GM12864 (cell line): ENCODE results near the gene PRRT3.
"Not testable (repeated sequence)": the region's sequence is repeated elsewhere in the genome, so short reads cannot be mapped to it uniquely, and the experiment has no call there.

Source experiments
- DNase-seq: peaks from one replicate; pipeline ENCODE4 v3.0.0-alpha.2; 2011; ENCODE audit warnings: low read depth
- H3K4me3 ChIP-seq: 2 replicates; pipeline ENCODE4 v1.5.1; 2011; ENCODE audit warnings: mild to moderate bottlenecking, low read depth, low read length, control low read depth
- TF ChIP-seq, protein P1 (sequence below): IDR thresholded peaks from 2 replicates; pipeline ENCODE4 v1.5.1; 2011; ENCODE audit warnings: low read depth, mild to moderate bottlenecking, moderate library complexity, low read length, control low read depth, inconsistent platforms; ENCODE audit errors: missing control alignments

Gene PRRT3

DNA sequence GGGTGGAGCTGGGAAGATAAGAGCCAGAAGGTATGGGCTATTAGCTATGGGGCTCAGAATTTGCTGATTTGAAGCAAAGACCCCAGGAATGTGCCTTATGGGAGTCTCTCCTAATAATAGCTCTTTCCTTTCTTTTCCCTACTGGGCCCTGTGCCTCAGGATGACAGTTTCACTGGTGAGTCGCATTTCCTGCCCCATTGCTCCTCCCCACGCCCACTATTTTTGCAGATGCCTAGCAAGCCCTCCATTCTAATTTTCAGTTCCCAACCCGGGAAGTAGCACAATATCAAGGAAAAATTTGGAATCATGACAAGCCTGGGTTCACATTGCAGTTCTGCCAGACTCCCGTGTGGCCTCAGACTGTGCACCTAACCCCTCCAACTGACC is 49.0 kb downstream of the PRRT3 start:
- TF ChIP-seq, protein P1, sequence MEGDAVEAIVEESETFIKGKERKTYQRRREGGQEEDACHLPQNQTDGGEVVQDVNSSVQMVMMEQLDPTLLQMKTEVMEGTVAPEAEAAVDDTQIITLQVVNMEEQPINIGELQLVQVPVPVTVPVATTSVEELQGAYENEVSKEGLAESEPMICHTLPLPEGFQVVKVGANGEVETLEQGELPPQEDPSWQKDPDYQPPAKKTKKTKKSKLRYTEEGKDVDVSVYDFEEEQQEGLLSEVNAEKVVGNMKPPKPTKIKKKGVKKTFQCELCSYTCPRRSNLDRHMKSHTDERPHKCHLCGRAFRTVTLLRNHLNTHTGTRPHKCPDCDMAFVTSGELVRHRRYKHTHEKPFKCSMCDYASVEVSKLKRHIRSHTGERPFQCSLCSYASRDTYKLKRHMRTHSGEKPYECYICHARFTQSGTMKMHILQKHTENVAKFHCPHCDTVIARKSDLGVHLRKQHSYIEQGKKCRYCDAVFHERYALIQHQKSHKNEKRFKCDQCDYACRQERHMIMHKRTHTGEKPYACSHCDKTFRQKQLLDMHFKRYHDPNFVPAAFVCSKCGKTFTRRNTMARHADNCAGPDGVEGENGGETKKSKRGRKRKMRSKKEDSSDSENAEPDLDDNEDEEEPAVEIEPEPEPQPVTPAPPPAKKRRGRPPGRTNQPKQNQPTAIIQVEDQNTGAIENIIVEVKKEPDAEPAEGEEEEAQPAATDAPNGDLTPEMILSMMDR: no peak
- no peak overlapping the region for H3K4me3 ChIP-seq
- no peak for DNase-seq

DNA sequence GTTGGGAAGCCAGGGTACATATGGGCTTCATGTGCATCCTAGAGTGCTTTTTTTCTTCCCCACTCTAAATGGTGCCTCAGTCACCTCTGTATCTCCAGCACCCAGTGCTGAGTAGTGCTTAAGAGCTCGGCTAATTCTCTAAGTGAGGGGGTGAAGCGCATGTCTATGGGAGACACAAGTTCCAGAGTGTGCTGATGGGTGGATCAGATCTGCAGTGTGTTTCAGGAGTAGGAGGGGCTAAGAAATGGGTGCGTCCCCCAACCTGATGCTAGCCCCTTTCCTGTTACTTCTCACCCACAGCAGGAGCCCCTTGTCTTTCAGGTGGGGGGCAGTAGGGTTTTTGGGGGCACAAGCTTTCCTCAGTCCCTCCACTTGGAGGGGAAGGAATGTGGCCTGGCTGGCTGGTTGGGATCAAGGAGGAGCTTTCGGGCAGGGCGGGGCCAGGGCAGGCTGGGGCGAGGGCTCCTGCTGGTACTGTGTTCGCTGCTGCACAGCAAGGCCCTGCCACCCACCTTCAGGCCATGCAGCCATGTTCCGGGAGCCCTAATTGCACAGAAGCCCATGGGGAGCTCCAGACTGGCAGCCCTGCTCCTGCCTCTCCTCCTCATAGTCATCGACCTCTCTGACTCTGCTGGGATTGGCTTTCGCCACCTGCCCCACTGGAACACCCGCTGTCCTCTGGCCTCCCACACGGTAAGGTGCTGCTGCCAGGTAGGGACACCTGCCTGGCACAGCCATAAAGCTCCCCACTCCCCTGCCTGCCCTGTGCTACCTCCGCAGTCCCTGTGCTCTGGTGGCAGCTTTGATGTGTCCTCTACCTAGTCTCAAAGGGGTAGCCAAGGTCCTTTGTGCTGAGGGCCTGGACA is 49.6 kb downstream of the PRRT3 start, which contains the start of gene IL17RE:
TSS of gene IL17RE (plus strand) at position 477 of the 866 bp plus-strand sequence. CDS start at position 562, 85 bp downstream.
- TF ChIP-seq, protein P1: no peak
- H3K4me3 ChIP-seq: no peak within 1 kb of the TSS
- no peak for DNase-seq

DNA sequence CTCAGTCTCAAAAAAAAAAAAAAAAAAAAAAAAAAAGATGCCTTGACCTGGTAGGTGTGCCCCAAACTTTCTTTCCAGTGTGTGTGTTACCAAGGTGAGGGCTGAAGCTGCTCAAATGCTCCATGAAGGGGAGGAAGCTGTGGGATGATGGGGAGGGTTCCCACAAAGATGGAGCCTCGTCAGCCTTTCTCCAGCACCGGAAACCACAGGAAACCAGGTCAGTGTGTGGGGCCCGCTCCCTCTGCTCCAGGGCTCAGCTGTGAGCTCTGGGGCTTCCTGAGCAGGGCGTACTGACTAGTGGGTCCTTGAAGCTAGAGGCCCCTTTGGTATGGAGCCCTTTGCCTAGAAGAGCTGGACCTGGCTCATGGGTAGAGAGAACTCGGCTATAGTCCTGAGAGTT is 50.2 kb downstream of the PRRT3 start:
- H3K4me3 ChIP-seq: no peak overlapping the region
- TF ChIP-seq, protein P1: no peak
- DNase-seq: no peak

DNA sequence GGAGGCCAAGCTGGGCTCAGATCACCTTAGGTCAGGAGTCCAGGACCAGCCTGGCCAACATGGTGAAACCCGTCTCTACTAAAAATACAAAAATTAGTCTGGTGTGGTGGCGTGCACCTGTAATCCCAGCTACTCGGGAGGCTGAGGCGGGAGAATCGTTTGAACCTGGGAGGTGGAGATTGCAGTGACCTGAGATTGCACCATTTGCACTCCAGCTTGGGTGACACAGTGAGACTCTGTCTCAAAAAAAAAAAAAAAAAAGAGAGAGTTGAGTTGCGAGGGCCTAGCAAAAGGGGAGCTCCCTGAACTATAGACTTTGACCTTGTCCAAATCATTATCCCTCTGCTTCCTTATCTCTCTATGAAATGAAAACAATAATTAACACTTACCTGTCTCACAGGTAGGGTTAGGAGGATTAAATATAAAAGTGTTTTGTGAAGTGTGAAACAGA is 51.2 kb downstream of the PRRT3 start:
- DNase-seq, H3K4me3 ChIP-seq: not testable (repeated sequence)

DNA sequence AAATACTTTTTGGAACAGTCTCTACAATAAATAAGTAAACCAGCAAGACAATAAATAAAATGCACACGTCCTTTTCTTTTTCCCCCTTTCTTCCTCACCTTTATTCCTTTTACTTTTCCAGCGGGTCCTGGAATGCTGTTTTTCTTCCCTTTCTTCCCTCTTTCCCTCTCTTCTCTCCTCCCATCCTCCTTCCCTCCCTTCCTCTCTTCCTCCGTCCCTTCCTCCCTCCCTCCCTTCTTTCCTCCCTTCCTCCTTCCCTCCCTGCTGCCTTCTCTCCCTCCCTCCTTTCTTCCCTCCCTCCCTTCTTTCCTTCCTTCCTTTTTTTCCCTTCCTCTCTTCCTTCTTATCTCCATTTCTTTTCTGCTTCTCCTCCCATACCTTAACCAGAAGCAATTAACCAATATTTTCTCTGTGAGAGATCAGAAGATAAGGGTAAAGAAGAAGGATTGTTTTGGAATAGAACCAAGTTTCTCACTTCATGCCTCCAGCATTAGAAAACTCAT is 52.9 kb downstream of the PRRT3 start:
- no peak overlapping the region for H3K4me3 ChIP-seq
- TF ChIP-seq, protein P1: no peak
- no peak for DNase-seq

DNA sequence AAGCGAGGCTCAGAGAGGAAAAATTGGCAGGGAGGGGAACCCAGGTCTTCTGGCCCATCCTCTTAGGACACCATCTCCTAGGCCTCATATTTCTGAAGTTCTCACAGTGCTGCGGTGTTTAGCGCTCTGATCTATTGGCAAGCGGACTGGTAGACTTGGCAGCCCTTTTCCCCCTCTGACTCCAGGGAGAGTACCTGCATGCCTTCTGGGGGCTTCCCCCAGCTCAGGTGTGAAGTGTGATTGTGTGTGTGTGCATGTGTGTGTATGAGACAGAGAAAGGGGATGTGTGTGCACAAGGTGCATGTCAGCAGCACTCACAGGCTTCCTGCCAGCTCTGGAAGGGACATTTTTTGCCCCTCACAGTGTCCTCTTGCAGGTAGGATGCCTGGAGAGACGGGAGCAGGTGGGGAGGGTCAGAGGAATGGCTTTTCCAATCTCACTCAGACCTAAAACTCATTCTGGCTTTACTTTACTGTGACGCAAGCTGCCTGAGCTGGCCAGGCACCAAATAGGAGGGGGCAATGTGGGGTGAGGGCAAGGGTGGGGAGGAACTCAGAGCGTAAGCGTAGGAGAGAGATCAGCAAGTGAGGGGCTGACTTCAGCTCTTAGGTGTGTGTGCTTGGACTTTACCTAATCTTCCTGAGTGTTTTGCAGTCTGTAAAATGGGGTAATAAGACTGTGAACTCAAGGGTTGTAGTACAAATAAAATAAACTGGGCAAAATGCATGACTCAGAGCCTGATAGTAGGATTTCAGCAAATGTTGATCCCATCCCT is 53.6 kb downstream of the PRRT3 start:
- H3K4me3 ChIP-seq: no peak overlapping the region
- TF ChIP-seq, protein P1: no peak
- DNase-seq: no peak
